ENCODE data around the gene MXI1. TPM values are rescaled to one million over a fixed set of nuclear protein-coding genes. Genes with fewer than 3 reads are reported as not detected.
"Not testable (repeated sequence)": the region's sequence is repeated elsewhere in the genome, so short reads cannot be mapped to it uniquely, and the experiment has no call there.

MXI1 gene
- total RNA-seq, 2 experiments from 2014 or later, result 24.4 to 27.5 TPM

DNA sequence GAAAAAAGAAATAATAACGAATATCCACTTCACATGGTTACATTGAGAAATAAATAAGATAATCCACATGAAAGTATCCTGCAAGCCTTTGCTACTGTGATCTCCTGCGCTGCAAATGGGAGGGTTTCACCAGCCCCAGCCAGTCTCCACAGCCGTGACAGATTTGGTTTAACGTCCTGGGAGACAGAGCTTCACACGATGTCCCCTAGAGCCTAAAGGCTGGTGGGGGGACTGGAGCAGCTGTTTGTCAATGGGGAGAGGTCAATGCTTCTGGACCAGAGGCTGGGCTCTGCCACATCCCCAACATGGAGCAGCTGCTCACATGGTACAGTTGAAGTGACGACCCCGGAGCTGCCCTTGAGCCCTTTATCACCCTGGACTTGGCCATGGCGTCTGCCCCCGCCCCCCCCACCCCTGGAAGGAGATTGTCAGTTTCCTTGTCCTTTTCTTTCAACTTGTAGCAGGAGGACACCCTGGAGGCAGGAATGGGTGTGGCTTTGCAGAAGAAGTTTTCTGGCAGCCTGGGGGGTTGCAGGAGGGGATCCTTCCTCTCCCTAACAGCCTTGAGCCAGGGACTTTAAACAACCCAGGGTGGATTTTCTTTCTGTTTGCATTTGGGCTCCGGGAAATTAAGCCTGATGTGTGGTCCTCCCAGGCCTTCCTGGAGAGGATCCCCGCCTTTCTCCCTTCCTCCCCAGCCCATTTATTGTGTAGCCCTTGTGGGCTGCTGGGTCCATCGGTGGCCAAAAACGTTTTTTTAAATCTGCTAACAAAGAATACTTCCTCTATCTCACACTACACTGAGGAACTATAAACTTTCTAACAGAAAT is 37.0 kb upstream of the MXI1 start:
- Mint-ChIP-seq H3K36me3 (ENCODE audit: low read depth) (no peaks in the 10 kb centered on the region), H3K27ac (no peak overlapping the region), H3K27me3 (ENCODE audit: low read depth) (peaks cover 59% of the 10 kb centered on the region), H3K4me3 (no peak overlapping the region), H3K4me1 (ENCODE audit: low read depth) (peaks cover 27% of the 10 kb centered on the region), H3K9me3 (no peaks in the 10 kb centered on the region)
- DNase-seq, result no peak
- intact Hi-C loops (cut with micrococcal nuclease), result no loop called here
- CTCF ChIA-PET, result interaction anchor here (0.5 kb wide), 1 partner anchor 29 kb away, joined by 3 read pairs; no protein-coding TSS in a partner anchor

DNA sequence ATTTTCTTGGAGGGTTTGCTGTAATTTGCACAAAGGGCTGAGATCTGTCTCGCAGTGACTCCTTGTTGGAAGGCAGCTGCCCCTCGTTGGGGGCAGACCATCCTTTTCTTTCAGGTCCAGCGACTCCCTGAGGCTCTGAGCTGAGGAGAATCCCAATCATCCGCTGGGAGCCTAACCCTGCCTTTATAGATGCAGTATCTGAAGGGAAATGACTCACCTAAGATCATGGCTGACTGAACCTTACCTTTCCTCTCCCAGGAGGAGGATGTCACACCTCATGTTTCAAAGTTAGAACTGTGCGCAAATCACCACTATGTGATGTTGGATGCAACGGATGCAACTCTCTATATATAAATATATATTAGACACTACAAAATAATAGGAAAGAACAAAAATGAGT is 36.4 kb upstream of the MXI1 start:
- Mint-ChIP-seq H3K4me1 (ENCODE audit: low read depth) (peaks cover 27% of the 10 kb centered on the region), H3K27me3 (ENCODE audit: low read depth) (peaks cover 57% of the 10 kb centered on the region), H3K4me3 (no peak overlapping the region), H3K9me3 (no peaks in the 10 kb centered on the region), H3K27ac (no peak overlapping the region), H3K36me3 (ENCODE audit: low read depth) (no peaks in the 10 kb centered on the region)
- no peak for DNase-seq
- intact Hi-C loops (cut with micrococcal nuclease), result no loop called here
- CTCF ChIA-PET, result no interaction called here

- no peaks in the 10 kb centered on the region for H3K36me3 Mint-ChIP-seq (ENCODE audit: low read depth)
- no peak overlapping the region for H3K4me3 Mint-ChIP-seq
- no peaks in the 10 kb centered on the region for H3K9me3 Mint-ChIP-seq
- peaks cover 56% of the 10 kb centered on the region for H3K27me3 Mint-ChIP-seq (ENCODE audit: low read depth)
- no peak overlapping the region for H3K27ac Mint-ChIP-seq
- DNase-seq, result no peak
- CTCF ChIA-PET, result no interaction called here
- intact Hi-C loops (cut with micrococcal nuclease), result no loop called here
- peaks cover 27% of the 10 kb centered on the region for H3K4me1 Mint-ChIP-seq (ENCODE audit: low read depth)
These were observed 35.2 kb upstream of the MXI1 start for GRCh38 chr10:110172155-110172554.

GRCh38 chr10:110174201-110174600 is 33.2 kb upstream of the MXI1 start:
- no peak overlapping the region for H3K27ac Mint-ChIP-seq
- intact Hi-C loops (cut with micrococcal nuclease), result no loop called here
- no peaks in the 10 kb centered on the region for H3K36me3 Mint-ChIP-seq (ENCODE audit: low read depth)
- peaks cover 14% of the 10 kb centered on the region for H3K4me1 Mint-ChIP-seq (ENCODE audit: low read depth)
- CTCF ChIA-PET, result interaction anchor here (1.0 to 1.8 kb wide), 3 partner anchors 10 to 38 kb away, joined by 3 read pairs; no protein-coding TSS in a partner anchor
- H3K9me3 Mint-ChIP-seq, result no peaks in the 10 kb centered on the region
- no peak for DNase-seq
- H3K27me3 Mint-ChIP-seq (ENCODE audit: low read depth), result peaks cover 52% of the 10 kb centered on the region
- H3K4me3 Mint-ChIP-seq, result no peak overlapping the region

- CTCF ChIA-PET, result interaction anchor here (1.0 kb wide), 1 partner anchor 37 kb away, joined by 3 read pairs; no protein-coding TSS in a partner anchor
- no peaks in the 10 kb centered on the region for H3K9me3 Mint-ChIP-seq
- no peaks in the 10 kb centered on the region for H3K36me3 Mint-ChIP-seq (ENCODE audit: low read depth)
- DNase-seq, result no peak
- H3K4me3 Mint-ChIP-seq, result no peak overlapping the region
- peaks cover 9% of the 10 kb centered on the region for H3K4me1 Mint-ChIP-seq (ENCODE audit: low read depth)
- intact Hi-C loops (cut with micrococcal nuclease), result no loop called here
- H3K27ac Mint-ChIP-seq, result no peak overlapping the region
- peaks cover 46% of the 10 kb centered on the region for H3K27me3 Mint-ChIP-seq (ENCODE audit: low read depth)
These were observed 32.6 kb upstream of the MXI1 start for GRCh38 chr10:110174816-110175215.

DNA sequence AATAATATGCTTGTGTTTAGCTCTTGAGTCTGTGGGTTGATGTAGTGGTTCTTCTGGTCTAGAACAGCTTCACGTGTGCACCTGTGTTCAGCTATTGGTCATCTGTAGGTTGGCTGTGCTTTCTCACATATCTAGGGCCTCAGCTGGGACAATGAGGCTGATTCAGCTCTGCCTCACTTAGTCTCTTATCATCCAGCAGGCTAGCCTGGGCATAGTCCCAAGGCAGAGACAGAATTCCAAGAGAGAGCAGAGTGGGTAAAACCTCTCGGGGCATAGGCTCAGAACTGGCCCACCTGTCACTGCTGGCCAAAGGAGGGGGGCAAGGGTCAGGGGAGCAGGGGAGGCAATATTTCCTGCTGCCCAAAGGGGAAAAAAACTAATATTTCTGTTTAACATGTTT is 32.0 kb upstream of the MXI1 start:
- intact Hi-C loops (cut with micrococcal nuclease), result no loop called here
- CTCF ChIA-PET, result interaction anchor here (1.0 kb wide), 1 partner anchor 37 kb away, joined by 3 read pairs; no protein-coding TSS in a partner anchor
- peaks cover 5% of the 10 kb centered on the region for H3K4me1 Mint-ChIP-seq (ENCODE audit: low read depth)
- H3K27ac Mint-ChIP-seq, result no peak overlapping the region
- H3K9me3 Mint-ChIP-seq, result no peaks in the 10 kb centered on the region
- no peak for DNase-seq
- no peak overlapping the region for H3K4me3 Mint-ChIP-seq
- no peaks in the 10 kb centered on the region for H3K36me3 Mint-ChIP-seq (ENCODE audit: low read depth)
- H3K27me3 Mint-ChIP-seq (ENCODE audit: low read depth), result peaks cover 41% of the 10 kb centered on the region

- Mint-ChIP-seq H3K4me3 (no peak overlapping the region), H3K9me3 (no peaks in the 10 kb centered on the region), H3K27me3 (ENCODE audit: low read depth) (peaks cover 35% of the 10 kb centered on the region), H3K4me1 (ENCODE audit: low read depth) (no peaks in the 10 kb centered on the region), H3K36me3 (ENCODE audit: low read depth) (no peaks in the 10 kb centered on the region), H3K27ac (no peak overlapping the region)
- DNase-seq, result no peak
- CTCF ChIA-PET, result interaction anchor here (0.7 to 0.8 kb wide), 2 partner anchors 166 to 292 kb away, joined by 3 read pairs; no protein-coding TSS in a partner anchor
- intact Hi-C loops (cut with micrococcal nuclease), result no loop called here
These were observed 31.0 kb upstream of the MXI1 start for GRCh38 chr10:110176141-110177030.

DNA sequence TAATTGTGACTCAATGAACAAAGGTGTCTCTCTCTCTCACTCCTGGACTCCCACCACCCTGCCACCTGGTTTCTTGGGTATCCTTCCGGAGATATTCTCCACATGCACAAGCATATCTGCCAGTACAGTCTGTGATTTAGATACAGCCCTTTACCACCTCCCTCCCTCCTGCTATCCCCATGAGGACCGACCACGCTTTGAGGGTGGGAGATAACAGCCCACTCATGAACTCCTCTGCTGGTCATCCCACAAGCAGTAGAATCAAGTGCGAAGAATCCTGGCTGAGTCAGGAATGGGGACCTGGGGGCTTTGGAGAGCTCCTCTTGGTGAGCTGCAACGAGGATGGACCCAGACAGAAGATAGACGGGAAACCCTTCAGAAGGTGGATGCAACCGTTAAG is 28.2 kb upstream of the MXI1 start:
- CTCF ChIA-PET, result no interaction called here
- Mint-ChIP-seq H3K4me3 (no peak overlapping the region), H3K36me3 (ENCODE audit: low read depth) (no peaks in the 10 kb centered on the region), H3K9me3 (no peaks in the 10 kb centered on the region), H3K4me1 (ENCODE audit: low read depth) (no peaks in the 10 kb centered on the region), H3K27me3 (ENCODE audit: low read depth) (peaks cover 20% of the 10 kb centered on the region), H3K27ac (no peak overlapping the region)
- DNase-seq, result no peak
- intact Hi-C loops (cut with micrococcal nuclease), result no loop called here

- H3K27ac Mint-ChIP-seq, result no peak overlapping the region
- peaks cover 13% of the 10 kb centered on the region for H3K27me3 Mint-ChIP-seq (ENCODE audit: low read depth)
- no peaks in the 10 kb centered on the region for H3K9me3 Mint-ChIP-seq
- H3K4me3 Mint-ChIP-seq, result no peak overlapping the region
- no peaks in the 10 kb centered on the region for H3K36me3 Mint-ChIP-seq (ENCODE audit: low read depth)
- no peak for DNase-seq
- CTCF ChIA-PET, result interaction anchor here (1.3 kb wide), 1 partner anchor 27 kb away, joined by 3 read pairs; no protein-coding TSS in a partner anchor
- intact Hi-C loops (cut with micrococcal nuclease), result no loop called here
- H3K4me1 Mint-ChIP-seq (ENCODE audit: low read depth), result no peaks in the 10 kb centered on the region
These were observed 26.0 kb upstream of the MXI1 start for GRCh38 chr10:110181451-110181850.

DNA sequence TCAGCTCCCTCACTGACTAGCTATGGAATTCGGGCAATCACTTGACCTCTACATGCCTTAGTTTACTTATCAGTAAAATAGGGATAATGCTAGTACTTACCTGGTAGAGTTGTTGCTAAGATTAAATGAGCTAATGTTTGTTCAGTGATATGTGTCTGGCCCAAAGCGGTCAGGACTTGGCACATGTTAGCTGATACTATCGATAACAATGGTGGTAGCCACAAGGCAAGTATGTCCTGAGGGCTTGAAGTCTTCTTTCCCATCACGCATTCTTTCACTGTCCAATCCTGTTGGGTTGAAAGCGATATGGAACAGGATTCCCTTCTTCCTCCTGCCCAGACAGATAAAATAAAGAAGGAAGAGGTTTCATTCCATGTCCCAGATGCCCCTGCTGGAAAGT is 25.5 kb upstream of the MXI1 start:
- CTCF ChIA-PET, result interaction anchor here (1.0 to 1.4 kb wide), 3 partner anchors 26 to 99 kb away, joined by 3 to 4 read pairs (median 3); no protein-coding TSS in a partner anchor
- intact Hi-C loops (cut with micrococcal nuclease), result no loop called here
- peaks cover 13% of the 10 kb centered on the region for H3K27me3 Mint-ChIP-seq (ENCODE audit: low read depth)

DNA sequence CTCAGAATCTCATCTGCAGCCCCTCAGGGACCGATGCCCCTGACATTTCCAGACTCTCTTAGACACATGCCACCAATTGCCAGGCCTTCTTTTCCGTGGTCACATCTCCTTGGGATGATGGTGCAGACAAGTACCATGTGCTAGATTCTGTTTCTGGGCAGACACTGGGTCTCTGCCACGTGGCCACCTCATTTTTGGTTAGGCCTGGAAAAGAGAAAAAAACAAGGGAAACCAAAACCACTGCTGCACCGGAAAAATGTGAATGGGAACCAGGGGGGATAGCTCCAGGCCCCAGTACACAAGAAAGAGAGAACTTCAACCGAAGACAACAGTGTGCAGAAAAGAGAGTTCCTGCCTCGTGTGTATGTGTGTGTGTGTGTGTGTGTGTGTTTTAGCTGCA is 23.0 kb upstream of the MXI1 start:
- no peaks in the 10 kb centered on the region for H3K9me3 Mint-ChIP-seq
- no peak overlapping the region for H3K4me3 Mint-ChIP-seq
- no peak for DNase-seq
- H3K27me3 Mint-ChIP-seq (ENCODE audit: low read depth), result no peaks in the 10 kb centered on the region
- H3K4me1 Mint-ChIP-seq (ENCODE audit: low read depth), result no peaks in the 10 kb centered on the region
- H3K27ac Mint-ChIP-seq, result no peak overlapping the region
- intact Hi-C loops (cut with micrococcal nuclease), result no loop called here
- CTCF ChIA-PET, result no interaction called here
- no peaks in the 10 kb centered on the region for H3K36me3 Mint-ChIP-seq (ENCODE audit: low read depth)

More for the DNA sequence above, 25.5 kb upstream of the MXI1 start:
- Mint-ChIP-seq H3K27ac (no peak overlapping the region), H3K36me3 (ENCODE audit: low read depth) (no peaks in the 10 kb centered on the region), H3K4me3 (no peak overlapping the region), H3K4me1 (ENCODE audit: low read depth) (no peaks in the 10 kb centered on the region), H3K9me3 (no peaks in the 10 kb centered on the region)
- no peak for DNase-seq

DNA sequence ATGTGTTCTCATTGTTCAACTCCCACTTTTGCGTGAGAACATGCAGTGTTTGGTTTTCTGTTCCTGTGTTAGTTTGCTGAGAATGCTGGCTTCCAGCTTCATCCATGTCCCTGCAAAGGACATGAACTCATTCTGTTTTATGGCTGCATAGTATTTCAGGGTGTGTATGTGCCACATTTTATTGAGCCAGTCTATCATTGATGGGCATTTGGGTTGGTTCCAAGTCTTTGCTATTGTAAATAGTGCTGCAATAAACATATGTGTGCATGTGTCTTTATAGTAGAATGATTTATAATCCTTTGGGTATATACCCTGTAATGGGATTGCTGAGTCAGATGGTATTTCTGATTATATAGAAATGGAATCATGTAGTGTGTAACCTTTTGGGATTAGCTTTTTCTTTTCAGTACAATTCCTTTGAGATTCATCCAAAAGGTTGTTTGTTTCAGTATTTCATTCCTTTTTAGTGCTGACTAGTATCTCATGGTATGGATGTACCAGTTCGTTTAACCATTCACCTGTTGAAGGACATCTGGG is 21.7 kb upstream of the MXI1 start:
- DNase-seq; H3K4me3 Mint-ChIP-seq; H3K27me3 Mint-ChIP-seq (ENCODE audit: low read depth); H3K36me3 Mint-ChIP-seq (ENCODE audit: low read depth); H3K27ac Mint-ChIP-seq; H3K9me3 Mint-ChIP-seq; H3K4me1 Mint-ChIP-seq (ENCODE audit: low read depth); intact Hi-C loops (cut with micrococcal nuclease): not testable (repeated sequence)
- CTCF ChIA-PET, result interaction anchor here (1.1 to 1.3 kb wide), 2 partner anchors 10 to 20 kb away, joined by 3 to 6 read pairs; no protein-coding TSS in a partner anchor
